Gastrocnemius medialis (tissue), 4 donors: Measurements from ENCODE around the gene IGFL4. TPM values are rescaled to one million over a fixed set of nuclear protein-coding genes. Genes with fewer than 3 reads are reported as not detected.
A peak's percentile ranks its signal among the peaks of the same experiment; 100 is the strongest.

Source experiments
- ATAC-seq, 2 donors: fragments of 150-250 bp; one replicate each; pipeline ENCODE4 v1.9.1; 2016
- DNase-seq, 2 donors: peaks; one replicate each; pipeline ENCODE4 v3.0.0-alpha.2; 2019
- H3K27ac ChIP-seq, 4 donors: fragments of 200-600 bp; sonication (generic); 1 replicate in 1 of 4; 2 replicates in 3 of 4; pipeline ENCODE4 v1.5.1; 2016 to 2018; ENCODE audit warnings: mild to moderate bottlenecking in 2 of 4, moderate library complexity in 1 of 4
- H3K27me3 ChIP-seq, 3 donors: fragments of 200-600 bp; sonication (generic) in 2 of 3; 1 replicate in 1 of 3; 2 replicates in 2 of 3; pipeline versions ENCODE4 v1.5.1 to v1.6.0; 2016 to 2019; ENCODE audit warnings: mild to moderate bottlenecking in 1 of 3, moderate library complexity in 1 of 3
- H3K36me3 ChIP-seq, 2 donors: fragments of 200-600 bp; sonication (generic) in 1 of 2; one replicate each; pipeline ENCODE4 v1.5.1; 2017 to 2018
- H3K4me1 ChIP-seq, 2 donors: fragments of 200-600 bp; sonication (generic) in 1 of 2; one replicate each; pipeline ENCODE4 v1.5.1; 2016 to 2017; ENCODE audit warnings: mild to moderate bottlenecking in 2 of 2
- H3K4me3 ChIP-seq, 4 donors: fragments of 200-600 bp; sonication (generic) in 3 of 4; 1 replicate in 1 of 4; 2 replicates in 3 of 4; pipeline ENCODE4 v1.5.1; 2016 to 2019; ENCODE audit warnings: mild to moderate bottlenecking in 2 of 4
- H3K9me3 ChIP-seq, 3 donors: fragments of 200-600 bp; sonication (generic) in 2 of 3; 1 replicate in 1 of 3; 2 replicates in 2 of 3; pipeline ENCODE4 v1.5.1; 2016 to 2019
- POLR2A ChIP-seq, 2 donors: fragments of 450-650 bp; IDR thresholded peaks; one replicate each; pipeline ENCODE4 v1.6.1; 2017; ENCODE audit warnings: antibody characterized with exemption in 2 of 2, mild to moderate bottlenecking in 2 of 2, moderate library complexity in 2 of 2
- in situ Hi-C, 4 donors: fragments of 200-750 bp; cut with MboI; loops; one replicate each; pipeline versions ENCODE4 v1.15.0 to v1.8.0; 2017; ENCODE audit warnings: low sequenced_read_pairs in 4 of 4
- intact Hi-C: fragments of 100-400 bp; cut with DNase I; formaldehyde crosslinking; loops from one replicate; pipeline ENCODE4 v1.15.1; 2023; ENCODE audit warnings: low total_unique reads
- total RNA-seq, 4 donors: library from RNA; depleted of rRNA; stranded (reverse); fragments of >200 nt; gene quantifications; one replicate each; pipeline versions ENCODE4 v1.1.0 to v1.2.3, GENCODE V29; 2016
- TF ChIP-seq, protein P1 (sequence below), 5 experiments: fragments of 450-650 bp in 3 of 5; fragments of 200-600 bp in 2 of 5; sonication (generic) in 2 of 5; IDR thresholded peaks in 4 of 5; conservative IDR thresholded peaks in 1 of 5; 1 replicate in 4 of 5; 2 replicates in 1 of 5; pipeline ENCODE4 v1.5.1; 2016 to 2019; ENCODE audit warnings: antibody characterized with exemption in 5 of 5, mild to moderate bottlenecking in 3 of 5, moderate library complexity in 3 of 5

IGFL4 gene
- total RNA-seq, 4 donors from 2014 or later = not detected

DNA sequence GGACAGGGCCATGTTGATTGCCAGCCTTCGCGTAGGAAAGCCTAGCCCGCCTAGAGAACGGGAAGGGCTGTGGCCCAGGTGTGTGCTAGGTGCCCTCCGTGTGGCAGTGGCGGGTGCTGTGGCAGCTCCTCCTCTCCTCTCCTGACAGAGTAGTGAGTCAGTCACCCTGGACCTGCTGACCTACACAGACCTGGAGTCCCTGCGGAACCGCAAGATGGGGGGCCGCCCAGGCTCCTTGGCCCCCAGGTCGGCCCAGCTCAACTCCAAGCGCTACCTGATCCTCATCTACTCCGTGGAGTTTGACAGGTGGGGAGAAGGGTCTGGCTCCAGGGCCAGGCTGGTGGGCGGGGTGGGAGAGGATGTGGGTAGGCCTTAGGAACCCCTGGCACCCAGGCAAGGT is 34.4 kb downstream of the IGFL4 start:
- no peak overlapping the region for H3K4me3 ChIP-seq
- H3K4me1 ChIP-seq = no peaks in the 10 kb centered on the region
- no peak for TF ChIP-seq POLR2A (IDR thresholded peaks at IDR 0.05)
- TF ChIP-seq, protein P1, sequence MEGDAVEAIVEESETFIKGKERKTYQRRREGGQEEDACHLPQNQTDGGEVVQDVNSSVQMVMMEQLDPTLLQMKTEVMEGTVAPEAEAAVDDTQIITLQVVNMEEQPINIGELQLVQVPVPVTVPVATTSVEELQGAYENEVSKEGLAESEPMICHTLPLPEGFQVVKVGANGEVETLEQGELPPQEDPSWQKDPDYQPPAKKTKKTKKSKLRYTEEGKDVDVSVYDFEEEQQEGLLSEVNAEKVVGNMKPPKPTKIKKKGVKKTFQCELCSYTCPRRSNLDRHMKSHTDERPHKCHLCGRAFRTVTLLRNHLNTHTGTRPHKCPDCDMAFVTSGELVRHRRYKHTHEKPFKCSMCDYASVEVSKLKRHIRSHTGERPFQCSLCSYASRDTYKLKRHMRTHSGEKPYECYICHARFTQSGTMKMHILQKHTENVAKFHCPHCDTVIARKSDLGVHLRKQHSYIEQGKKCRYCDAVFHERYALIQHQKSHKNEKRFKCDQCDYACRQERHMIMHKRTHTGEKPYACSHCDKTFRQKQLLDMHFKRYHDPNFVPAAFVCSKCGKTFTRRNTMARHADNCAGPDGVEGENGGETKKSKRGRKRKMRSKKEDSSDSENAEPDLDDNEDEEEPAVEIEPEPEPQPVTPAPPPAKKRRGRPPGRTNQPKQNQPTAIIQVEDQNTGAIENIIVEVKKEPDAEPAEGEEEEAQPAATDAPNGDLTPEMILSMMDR (IDR thresholded peaks at IDR 0.05 in 4 of 5, conservative IDR thresholded peaks at IDR 0.05 in 1 of 5) = no peak
- no peaks in the 10 kb centered on the region for H3K9me3 ChIP-seq
- no peaks in the 10 kb centered on the region for H3K36me3 ChIP-seq
- no peak for DNase-seq
- no peaks in the 10 kb centered on the region for H3K27me3 ChIP-seq
- ATAC-seq = no peak
- H3K27ac ChIP-seq = no peak overlapping the region
- intact Hi-C loops (no loop called here), in situ Hi-C loops (no loop called here)

DNA sequence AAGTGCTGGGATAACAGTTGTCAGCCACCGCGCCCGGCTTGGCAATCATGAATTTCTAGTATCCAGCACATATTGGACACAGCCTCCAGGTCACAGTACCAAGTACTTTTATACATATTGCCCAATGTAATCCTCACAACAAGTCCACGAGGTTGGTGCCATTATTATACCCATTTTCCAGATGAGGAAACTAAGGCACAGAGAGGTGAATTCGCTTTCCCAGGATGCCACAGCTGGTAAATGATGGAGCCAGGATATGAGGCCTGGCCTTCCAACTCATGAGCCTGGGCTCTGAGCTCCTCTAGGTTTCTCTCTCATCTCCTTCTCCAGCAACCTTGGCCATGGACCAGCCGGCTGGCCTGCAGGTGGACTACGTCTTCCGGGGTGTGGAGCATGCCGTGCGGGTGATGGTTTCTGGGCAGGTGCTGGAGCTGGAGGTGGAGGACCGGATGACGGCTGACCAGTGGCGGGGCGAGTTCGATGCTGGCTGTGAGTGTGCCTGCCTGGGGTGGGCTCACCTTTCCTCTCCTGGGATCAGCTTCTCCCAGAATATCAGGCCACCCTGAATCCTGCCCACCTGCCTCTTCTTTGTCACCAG is 38.0 kb downstream of the IGFL4 start:
- no peaks in the 10 kb centered on the region for H3K4me1 ChIP-seq
- no peaks in the 10 kb centered on the region for H3K36me3 ChIP-seq
- H3K27me3 ChIP-seq = peaks cover 7 to 20% (median 9%) of the 10 kb centered on the region in 3 donors
- H3K27ac ChIP-seq = no peak overlapping the region
- intact Hi-C loops = no loop called here
- TF ChIP-seq, protein P1 (IDR thresholded peaks at IDR 0.05 in 4 of 5, conservative IDR thresholded peaks at IDR 0.05 in 1 of 5) = no peak
- no peak for TF ChIP-seq POLR2A (IDR thresholded peaks at IDR 0.05)
- in situ Hi-C loops = no loop called here
- no peak for ATAC-seq
- H3K9me3 ChIP-seq = no peaks in the 10 kb centered on the region
- DNase-seq = no peak
- no peak overlapping the region for H3K4me3 ChIP-seq

DNA sequence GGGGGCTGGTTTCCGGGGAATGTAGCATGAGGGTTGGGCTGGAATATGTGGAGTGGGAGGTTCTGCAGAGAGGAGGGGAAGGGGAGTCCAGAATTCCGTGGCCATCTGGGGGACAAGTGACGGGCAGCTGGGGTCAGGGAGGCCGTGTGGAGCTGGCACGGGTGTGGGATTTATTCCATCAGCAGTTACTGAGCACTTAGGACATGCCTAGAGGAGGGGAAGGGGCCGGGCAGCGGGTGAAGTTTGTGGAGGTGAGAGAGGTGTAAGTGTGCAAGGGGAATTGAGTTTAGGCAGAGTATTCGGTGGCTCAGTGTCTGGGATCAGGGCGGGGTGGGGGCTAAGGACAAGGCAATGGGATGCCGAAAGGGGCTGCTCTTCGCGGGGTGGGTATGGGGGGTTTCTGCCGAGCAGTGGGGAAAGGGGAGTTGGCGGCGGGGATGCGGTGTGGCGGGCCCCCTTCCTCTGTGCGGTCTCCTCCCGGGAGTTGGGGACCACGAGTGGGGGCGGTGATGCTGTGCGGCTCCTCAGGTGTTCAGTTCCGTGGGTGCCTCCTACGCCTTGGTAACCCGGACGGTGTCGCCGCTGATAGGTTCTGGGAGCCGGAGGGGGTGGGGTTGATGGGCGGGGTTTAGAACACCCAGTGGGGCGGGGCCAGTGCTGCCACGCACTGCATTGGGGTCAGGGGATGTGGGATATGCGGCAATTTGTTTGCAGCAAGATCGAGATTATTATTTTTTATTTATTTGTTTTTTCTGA is 40.1 kb downstream of the IGFL4 start:
- in situ Hi-C loops = no loop called here
- DNase-seq = no peak
- intact Hi-C loops = no loop called here
- H3K27me3 ChIP-seq = peaks cover 7 to 20% (median 9%) of the 10 kb centered on the region in 3 donors
- TF ChIP-seq POLR2A (IDR thresholded peaks at IDR 0.05) = no peak
- TF ChIP-seq, protein P1 (IDR thresholded peaks at IDR 0.05 in 4 of 5, conservative IDR thresholded peaks at IDR 0.05 in 1 of 5) = no peak
- H3K4me3 ChIP-seq = peak overlapping the region in 1 of 4 donors; percentile 3
- H3K9me3 ChIP-seq = no peaks in the 10 kb centered on the region
- no peak overlapping the region for H3K27ac ChIP-seq
- peaks cover 5 to 6% of the 10 kb centered on the region in 2 donors for H3K4me1 ChIP-seq
- no peak for ATAC-seq
- no peaks in the 10 kb centered on the region for H3K36me3 ChIP-seq

DNA sequence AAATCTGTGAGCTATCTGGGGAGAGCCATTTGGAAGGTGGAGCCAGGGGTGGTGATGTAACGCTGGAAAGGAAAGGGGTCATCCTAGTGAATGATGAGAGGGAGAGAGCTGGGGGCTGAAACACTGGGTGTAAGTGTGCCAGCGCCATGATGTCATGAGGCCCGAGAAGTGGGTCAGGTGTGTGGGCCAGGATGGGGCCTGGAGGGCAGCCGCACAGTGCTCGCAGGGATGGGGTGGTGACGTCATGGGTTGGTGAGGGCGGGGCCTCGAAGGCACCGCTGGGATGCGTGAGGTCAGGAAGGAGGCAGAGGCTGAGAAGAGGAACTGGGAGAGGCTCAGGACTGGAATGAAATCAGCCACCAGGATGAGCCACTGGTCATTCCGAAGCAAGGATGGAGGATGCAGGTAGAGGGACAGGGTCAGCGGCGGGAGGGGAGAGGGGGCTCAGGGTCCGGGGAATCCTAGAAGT is 41.1 kb downstream of the IGFL4 start:
- no peak for ATAC-seq
- in situ Hi-C loops = no loop called here

More for the DNA sequence above, 41.1 kb downstream of the IGFL4 start:
- intact Hi-C loops = no loop called here
- TF ChIP-seq POLR2A (IDR thresholded peaks at IDR 0.05) = no peak
- TF ChIP-seq, protein P1 (IDR thresholded peaks at IDR 0.05 in 4 of 5, conservative IDR thresholded peaks at IDR 0.05 in 1 of 5) = no peak
- DNase-seq = no peak
- peaks cover 7 to 20% (median 9%) of the 10 kb centered on the region in 3 donors for H3K27me3 ChIP-seq
- no peaks in the 10 kb centered on the region for H3K9me3 ChIP-seq
- no peaks in the 10 kb centered on the region for H3K36me3 ChIP-seq
- H3K4me1 ChIP-seq = peaks cover 6 to 7% of the 10 kb centered on the region in 2 donors
- H3K27ac ChIP-seq = no peak overlapping the region
- no peak overlapping the region for H3K4me3 ChIP-seq
